Forelimb muscle (tissue), 1 donor: ENCODE measurements around the gene EIF4G3. TPM values are rescaled to one million over a fixed set of nuclear protein-coding genes. Genes with fewer than 3 reads are reported as not detected.

Experiments used
- DNase-seq: peaks from one replicate; pipeline ENCODE4 v3.0.0-alpha.2; 2013; ENCODE audit warnings: low read depth
- polyA plus RNA-seq: library from polyadenylated mRNA; unstranded; fragments of 120-200 nt; gene quantifications from one replicate; pipeline ENCODE4 v1.2.1, GENCODE V29; 2013; ENCODE audit not compliant: insufficient read length

The EIF4G3 gene
- polyA plus RNA-seq, 1 donor: 33.3 TPM

GRCh38 chr1:20996554-20996953 lies 180.1 kb downstream of the EIF4G3 start:
- no peak for DNase-seq

GRCh38 chr1:20993716-20994575 lies 182.8 kb downstream of the EIF4G3 start:
- DNase-seq: no peak

GRCh38 chr1:20992322-20993056 lies 184.2 kb downstream of the EIF4G3 start:
- DNase-seq: no peak

- no peak for DNase-seq
Measured at GRCh38 chr1:20988943-20989342, 187.8 kb downstream of the EIF4G3 start.

- no peak for DNase-seq
Measured at GRCh38 chr1:20987831-20988825, 188.6 kb downstream of the EIF4G3 start.

- no peak for DNase-seq
Measured at GRCh38 chr1:20983297-20983889, 193.3 kb downstream of the EIF4G3 start.

GRCh38 chr1:20982316-20982715 lies 194.4 kb downstream of the EIF4G3 start:
- no peak for DNase-seq

- DNase-seq: peak; percentile 13
Measured at GRCh38 chr1:20981915-20982314, 194.8 kb downstream of the EIF4G3 start.

GRCh38 chr1:20980051-20980450 lies 196.6 kb downstream of the EIF4G3 start:
- DNase-seq: no peak

GRCh38 chr1:20978413-20978812 lies 198.3 kb downstream of the EIF4G3 start:
- DNase-seq: no peak

GRCh38 chr1:20975668-20976067 lies 201.0 kb downstream of the EIF4G3 start:
- no peak for DNase-seq

GRCh38 chr1:20974951-20975350 lies 201.7 kb downstream of the EIF4G3 start:
- DNase-seq: no peak

- no peak for DNase-seq
Measured at GRCh38 chr1:20974069-20974468, 202.6 kb downstream of the EIF4G3 start.

GRCh38 chr1:20972855-20973254 lies 203.8 kb downstream of the EIF4G3 start:
- no peak for DNase-seq

GRCh38 chr1:20964540-20965484 lies 211.9 kb downstream of the EIF4G3 start:
- no peak for DNase-seq

GRCh38 chr1:20962576-20963258 lies 214.0 kb downstream of the EIF4G3 start:
- DNase-seq: no peak

- DNase-seq: no peak
Measured at GRCh38 chr1:20958430-20958829, 218.3 kb downstream of the EIF4G3 start.

- no peak for DNase-seq
Measured at GRCh38 chr1:20956272-20956671, 220.4 kb downstream of the EIF4G3 start.

- no peak for DNase-seq
Measured at GRCh38 chr1:20950679-20951078, 226.0 kb downstream of the EIF4G3 start.
